VCaP (cell line): ENCODE data around the gene LYRM2.

ENCODE experiments used
- H3K27ac ChIP-seq: fragments of 450-650 bp; 2 replicates; pipeline ENCODE4 v1.5.1; 2017
- CTCF ChIP-seq: fragments of 450-650 bp; conservative IDR thresholded peaks from 2 replicates; pipeline ENCODE4 v1.5.1; 2017; ENCODE audit warnings: mild to moderate bottlenecking, moderate library complexity

Gene LYRM2

GRCh38 chr6:89679215-89680120 is 40.9 kb upstream of the LYRM2 start:
- no peak overlapping the region for H3K27ac ChIP-seq

GRCh38 chr6:89678531-89678930 is 40.0 kb upstream of the LYRM2 start:
- no peak overlapping the region for H3K27ac ChIP-seq
- no peak for TF ChIP-seq CTCF

More at GRCh38 chr6:89679215-89680120, 40.9 kb upstream of the LYRM2 start:
- TF ChIP-seq CTCF: no peak

GRCh38 chr6:89675949-89676748 is 37.6 kb upstream of the LYRM2 start:
- H3K27ac ChIP-seq: no peak overlapping the region
- no peak for TF ChIP-seq CTCF

- H3K27ac ChIP-seq: no peak overlapping the region
- no peak for TF ChIP-seq CTCF
Measured at GRCh38 chr6:89670935-89671565, 32.5 kb upstream of the LYRM2 start.

GRCh38 chr6:89669002-89669401 is 30.5 kb upstream of the LYRM2 start:
- H3K27ac ChIP-seq: peak overlapping the region; percentile 41; the same call in 1 of the 2 replicates
- no peak for TF ChIP-seq CTCF

- H3K27ac ChIP-seq: peak overlapping the region; percentile 41
Measured at GRCh38 chr6:89667872-89668556, 29.5 kb upstream of the LYRM2 start.

More at GRCh38 chr6:89667872-89668556, 29.5 kb upstream of the LYRM2 start:
- no peak for TF ChIP-seq CTCF
